ENCODE measurements around the gene TAS2R20. TPM values are rescaled to one million over a fixed set of nuclear protein-coding genes. Genes with fewer than 3 reads are reported as not detected.
"Not testable (repeated sequence)": the region's sequence is repeated elsewhere in the genome, so short reads cannot be mapped to it uniquely, and the experiment has no call there.

The TAS2R20 gene
- total and polyA plus RNA-seq, 2 of the 8 experiments (the other 6 are each of a cell fraction or from before 2014, with no cell fraction given) = 0.57 to 0.71 TPM

GRCh38 chr12:11041366-11041765 lies 43.3 kb upstream of the TAS2R20 start:
- H3K4me3 ChIP-seq (ENCODE audit: extremely low read depth in 1 of 4, insufficient read depth in 2 of 4, low read depth in 3 of 4, low read length in 4 of 4); H3K9me3 ChIP-seq (ENCODE audit: insufficient read depth in 2 of 2, low read depth in 1 of 2, low read length in 1 of 2); POLR2A ChIA-PET (ENCODE audit: partially characterized antibody); H4K8ac ChIP-seq (ENCODE audit: extremely low read depth, insufficient read depth, low read length); H4K5ac ChIP-seq (ENCODE audit: insufficient read length, low read depth, low read length); H3K36me3 ChIP-seq (ENCODE audit: control insufficient read depth in 2 of 4, insufficient read depth in 4 of 4, low read length in 3 of 4); H3K4me2 ChIP-seq (ENCODE audit: insufficient read depth in 1 of 2, low read depth in 2 of 2, low read length in 2 of 2); H3K9ac ChIP-seq (replicated peaks in 1 of 4; ENCODE audit: extremely low read depth in 1 of 4, low read depth in 3 of 4, low read length in 3 of 4); H2BK20ac ChIP-seq (ENCODE audit: low read length); H2BK120ac ChIP-seq (replicated peaks; ENCODE audit: low read depth, low read length); H3K27ac ChIP-seq (ENCODE audit: low read depth, low read length); H2BK12ac ChIP-seq (ENCODE audit: low read depth, low read length); H4K91ac ChIP-seq (replicated peaks; ENCODE audit: insufficient read length, low read length); H2BK15ac ChIP-seq (ENCODE audit: low read length); H3K23me2 ChIP-seq (ENCODE audit: low read depth, low read length); FAIRE-seq; H3K79me1 ChIP-seq (ENCODE audit: low read depth, low read length); H3K23ac ChIP-seq (ENCODE audit: insufficient read length); H3K4me1 ChIP-seq (replicated peaks in 1 of 4; ENCODE audit: control insufficient read depth in 3 of 4, insufficient read depth in 4 of 4, low read length in 3 of 4); H4K20me1 ChIP-seq (replicated peaks in 1 of 2; ENCODE audit: control insufficient read depth in 1 of 2, insufficient read depth in 2 of 2, low read length in 2 of 2); H3K14ac ChIP-seq (ENCODE audit: insufficient read length); H3K27me3 ChIP-seq (replicated peaks in 1 of 4; ENCODE audit: control insufficient read depth in 3 of 4, extremely low read depth in 1 of 4, insufficient read depth in 3 of 4, low read length in 3 of 4); H3K79me2 ChIP-seq (ENCODE audit: control insufficient read depth in 1 of 2, insufficient read depth in 2 of 2, low read length in 2 of 2); H2AFZ ChIP-seq (ENCODE audit: low read length); H3K4ac ChIP-seq (replicated peaks; ENCODE audit: insufficient read length, low read depth, low read length); H3K56ac ChIP-seq (replicated peaks; ENCODE audit: insufficient read length, low read depth, low read length); H2BK5ac ChIP-seq (ENCODE audit: low read depth, low read length); H2AK5ac ChIP-seq (ENCODE audit: low read depth, low read length); DNase-seq (ENCODE audit: low read depth in 1 of 2, low spot score in 2 of 2); H3K18ac ChIP-seq (ENCODE audit: extremely low read depth, low read length): not testable (repeated sequence)
- WGBS, 2 experiments (ENCODE audit: extremely low coverage in 1 of 2, insufficient coverage in 1 of 2, insufficient read length in 1 of 2, insufficient replicate concordance in 2 of 2, low coverage in 1 of 2, low lambda C conversion rate in 2 of 2, missing lambda C conversion rate in 1 of 2) = 67% methylated on average over 2 of the region's 2 CpGs; no CpG with 5 or more reads in 1 of the 2 experiments
- CTCF ChIA-PET (ENCODE audit: partially characterized antibody) = interaction anchor here (2.5 kb wide), 1 partner anchor 15 kb away, joined by 8 read pairs; no protein-coding TSS in a partner anchor

Data from H1 (cell line).